Adrenal gland (tissue), 12 donors: ENCODE data around the gene NOL4L. TPM values are rescaled to one million over a fixed set of nuclear protein-coding genes. Genes with fewer than 3 reads are reported as not detected.

Experiments used
- DNase-seq, 7 donors: peaks; one replicate each; pipeline ENCODE4 v3.0.0-alpha.2; 2019 to 2020
- H3K27ac ChIP-seq, 5 donors: fragments of 200-600 bp; sonication (generic) in 4 of 5; 1 replicate in 3 of 5; 2 replicates in 2 of 5; pipeline versions ENCODE4 v1.5.1 to v1.8.0; 2016 to 2020; ENCODE audit warnings: mild to moderate bottlenecking in 1 of 5
- H3K27me3 ChIP-seq: fragments of 200-600 bp; 2 replicates; pipeline ENCODE4 v1.8.0; 2021
- H3K36me3 ChIP-seq, 2 donors: fragments of 200-600 bp; replicated peaks in 1 of 2; 1 replicate in 1 of 2; 2 replicates in 1 of 2; pipeline versions ENCODE4 v1.5.1 to v1.8.0; 2018 to 2022
- H3K4me1 ChIP-seq, 2 donors: fragments of 200-600 bp; replicated peaks in 1 of 2; 1 replicate in 1 of 2; 2 replicates in 1 of 2; pipeline versions ENCODE4 v1.5.1 to v1.8.0; 2018 to 2021
- H3K4me3 ChIP-seq, 4 donors: fragments of 200-600 bp; sonication (generic) in 3 of 4; one replicate each; pipeline ENCODE4 v1.5.1; 2016 to 2018
- H3K9me3 ChIP-seq, 3 donors: fragments of 200-600 bp; sonication (generic) in 1 of 3; replicated peaks in 1 of 3; 1 replicate in 2 of 3; 2 replicates in 1 of 3; pipeline versions ENCODE4 v1.5.1 to v1.8.0; 2016 to 2021
- POLR2A ChIP-seq, 2 donors: fragments of 450-650 bp; IDR thresholded peaks; one replicate each; pipeline ENCODE4 v1.6.1; 2017; ENCODE audit warnings: antibody characterized with exemption in 2 of 2, mild to moderate bottlenecking in 2 of 2, moderate library complexity in 1 of 2
- WGBS, 4 donors: extraction: QIAGEN DNeasy Blood & Tissue Kit in 2 of 4; methylation state at CpG; one replicate each; pipeline versions ENCODE4 v1.1.5 to v1.1.7; 2013 to 2017; 5-methylcytosine and 5-hydroxymethylcytosine counted together
- intact Hi-C, 2 donors: fragments of 100-400 bp; cut with DNase I; formaldehyde crosslinking; loops; one replicate each; pipeline versions ENCODE4 v1.14.1 to v1.15.0; 2022 to 2023
- polyA plus RNA-seq, 3 donors: library from polyadenylated mRNA; stranded (reverse); fragments of 200-250 nt in 2 of 3; fragments of 350-450 nt in 1 of 3; fragmentation: Illumina TruSeq in 1 of 3; extraction: RNeasy Lipid Tissue Mini Kit (QIAGEN cat#74804) in 1 of 3; gene quantifications; one replicate each; pipeline ENCODE4 v1.2.3, GENCODE V29; 2013 to 2014
- total RNA-seq, 9 donors: library from RNA; depleted of rRNA in 4 of 9; stranded (reverse); fragments of >200 nt in 4 of 9; fragments of 120-200 nt in 1 of 9; fragmentation: NEBNext Ultra II Directional in 1 of 9; extraction: Animal tissue kit (Norgen Biotek cat#: 25700) in 1 of 9; gene quantifications; one replicate each; pipeline versions ENCODE4 v1.1.0 to v1.2.4, GENCODE V29; 2013 to 2023
- TF ChIP-seq, protein P1 (sequence below), 6 experiments: fragments of 450-650 bp in 4 of 6; fragments of 200-600 bp in 2 of 6; sonication (generic) in 1 of 6; IDR thresholded peaks; 1 replicate in 5 of 6; 2 replicates in 1 of 6; pipeline versions ENCODE4 v1.5.1 to v1.8.0; 2016 to 2021; ENCODE audit warnings: antibody characterized with exemption in 6 of 6, mild to moderate bottlenecking in 2 of 6, moderate library complexity in 1 of 6
- donor health status: healthy with polysubstance abuse.
- donor health status: Bipolar disorder and iron deficiency.
- donor health status: DM: yes; HTN: yes; CAD: no.
- donor health status: DM: no; HTN: no; CAD: no.
- donor health status: DM: no; HTN: no; CAD: no.
- donor health status: DM: yes; HTN: yes; CAD: no.

Gene NOL4L
- total and polyA plus RNA-seq, 12 donors: 6.4 to 30.4 (median 15.7) TPM

DNA sequence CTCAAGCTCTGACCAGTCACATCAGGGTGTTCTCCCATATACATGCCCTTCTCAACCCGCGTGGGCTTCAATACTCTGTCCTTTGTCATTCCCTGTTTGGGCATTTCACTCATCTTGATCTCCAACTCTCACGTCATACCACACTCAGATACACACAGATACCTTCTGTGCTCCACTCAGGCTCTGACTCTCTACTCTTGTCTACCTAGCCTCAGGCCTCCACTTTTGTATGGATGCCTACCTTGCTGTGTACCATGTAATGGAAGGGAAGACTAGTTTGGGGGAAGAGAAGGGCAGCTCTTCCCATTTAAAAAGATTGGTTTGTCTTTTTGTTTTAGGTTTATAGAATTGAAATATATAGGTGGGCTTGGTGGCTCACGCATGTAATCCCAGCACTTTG is 178.4 kb downstream of the NOL4L start:
- no peak for DNase-seq
- Histone ChIP-seq H3K4me3 (no peak overlapping the region), H3K27ac (no peak overlapping the region), H3K27me3 (no peaks in the 10 kb centered on the region), H3K4me1 (peaks cover 0 to 5% of the 10 kb centered on the region in 2 donors), H3K9me3 (no peaks in the 10 kb centered on the region), H3K36me3 (peaks cover 0 to 8% of the 10 kb centered on the region in 2 donors)
- 94 to 97% (median 96%) methylated on average over 4 of the region's 4 CpGs for WGBS, 4 donors
- intact Hi-C loops: no loop called here
- no peak for TF ChIP-seq POLR2A (IDR thresholded peaks at IDR 0.05)
- TF ChIP-seq, protein P1, sequence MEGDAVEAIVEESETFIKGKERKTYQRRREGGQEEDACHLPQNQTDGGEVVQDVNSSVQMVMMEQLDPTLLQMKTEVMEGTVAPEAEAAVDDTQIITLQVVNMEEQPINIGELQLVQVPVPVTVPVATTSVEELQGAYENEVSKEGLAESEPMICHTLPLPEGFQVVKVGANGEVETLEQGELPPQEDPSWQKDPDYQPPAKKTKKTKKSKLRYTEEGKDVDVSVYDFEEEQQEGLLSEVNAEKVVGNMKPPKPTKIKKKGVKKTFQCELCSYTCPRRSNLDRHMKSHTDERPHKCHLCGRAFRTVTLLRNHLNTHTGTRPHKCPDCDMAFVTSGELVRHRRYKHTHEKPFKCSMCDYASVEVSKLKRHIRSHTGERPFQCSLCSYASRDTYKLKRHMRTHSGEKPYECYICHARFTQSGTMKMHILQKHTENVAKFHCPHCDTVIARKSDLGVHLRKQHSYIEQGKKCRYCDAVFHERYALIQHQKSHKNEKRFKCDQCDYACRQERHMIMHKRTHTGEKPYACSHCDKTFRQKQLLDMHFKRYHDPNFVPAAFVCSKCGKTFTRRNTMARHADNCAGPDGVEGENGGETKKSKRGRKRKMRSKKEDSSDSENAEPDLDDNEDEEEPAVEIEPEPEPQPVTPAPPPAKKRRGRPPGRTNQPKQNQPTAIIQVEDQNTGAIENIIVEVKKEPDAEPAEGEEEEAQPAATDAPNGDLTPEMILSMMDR (IDR thresholded peaks at IDR 0.05): no peak

DNA sequence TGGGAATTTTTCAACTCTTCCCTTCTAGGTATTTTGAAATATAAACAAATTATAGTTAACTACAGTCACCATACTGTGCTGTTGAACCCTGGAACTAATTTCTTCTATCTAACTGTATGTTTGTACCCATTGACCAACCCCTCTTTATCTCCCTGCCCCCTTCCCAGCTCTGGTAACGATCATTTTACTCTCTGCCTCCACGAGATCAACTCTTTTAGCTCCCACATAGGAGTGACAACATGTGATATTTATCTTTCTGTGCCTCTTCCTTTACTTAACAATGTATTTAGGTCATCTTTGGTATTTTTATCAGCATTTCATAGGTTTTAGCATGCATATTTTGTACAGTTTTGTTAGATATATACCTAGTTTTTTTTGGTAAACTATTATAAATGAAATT is 181.1 kb downstream of the NOL4L start:
- DNase-seq: no peak
- Histone ChIP-seq H3K27me3 (no peaks in the 10 kb centered on the region), H3K27ac (no peak overlapping the region), H3K9me3 (no peaks in the 10 kb centered on the region), H3K4me3 (no peak overlapping the region), H3K36me3 (peaks cover 0 to 8% of the 10 kb centered on the region in 2 donors), H3K4me1 (peaks cover 0 to 5% of the 10 kb centered on the region in 2 donors)
- intact Hi-C loops: no loop called here
- 80 to 94% (median 87%) methylated on average over 2 of the region's 2 CpGs for WGBS, 4 donors
- TF ChIP-seq, protein P1 (IDR thresholded peaks at IDR 0.05): no peak
- no peak for TF ChIP-seq POLR2A (IDR thresholded peaks at IDR 0.05)

GRCh38 chr20:32400476-32400875 is 184.7 kb downstream of the NOL4L start:
- Histone ChIP-seq H3K4me1 (peaks cover 0 to 3% of the 10 kb centered on the region in 2 donors), H3K36me3 (peaks cover 0 to 8% of the 10 kb centered on the region in 2 donors), H3K9me3 (no peaks in the 10 kb centered on the region), H3K4me3 (no peak overlapping the region), H3K27me3 (no peaks in the 10 kb centered on the region), H3K27ac (no peak overlapping the region)
- no peak for DNase-seq
- intact Hi-C loops: no loop called here
- TF ChIP-seq, protein P1 (IDR thresholded peaks at IDR 0.05): no peak
- TF ChIP-seq POLR2A (IDR thresholded peaks at IDR 0.05): no peak
- WGBS, 4 donors: 98 to 100% (median 100%) methylated on average over 1 of the region's 1 CpG

- WGBS, 4 donors: 94 to 95% (median 94%) methylated on average over 10 to 11 of the region's 11 CpGs
- intact Hi-C loops: no loop called here
- Histone ChIP-seq H3K27ac (no peak overlapping the region), H3K4me3 (no peak overlapping the region), H3K4me1 (no peaks in the 10 kb centered on the region), H3K36me3 (peaks cover 0 to 8% of the 10 kb centered on the region in 2 donors), H3K9me3 (no peaks in the 10 kb centered on the region), H3K27me3 (no peaks in the 10 kb centered on the region)
- DNase-seq: no peak
- no peak for TF ChIP-seq POLR2A (IDR thresholded peaks at IDR 0.05)
- TF ChIP-seq, protein P1 (IDR thresholded peaks at IDR 0.05): no peak
These were observed 187.5 kb downstream of the NOL4L start for GRCh38 chr20:32397567-32398084.
